Measurements from ENCODE around the gene RAPH1.
"Not testable (repeated sequence)": the region's sequence is repeated elsewhere in the genome, so short reads cannot be mapped to it uniquely, and the experiment has no call there.

Gene RAPH1

GRCh38 chr2:203480623-203481022 is 54.5 kb downstream of the RAPH1 start:
- DNase-seq, result no peak

- no peak for DNase-seq
Measured at GRCh38 chr2:203476881-203477280, 58.2 kb downstream of the RAPH1 start.

DNA sequence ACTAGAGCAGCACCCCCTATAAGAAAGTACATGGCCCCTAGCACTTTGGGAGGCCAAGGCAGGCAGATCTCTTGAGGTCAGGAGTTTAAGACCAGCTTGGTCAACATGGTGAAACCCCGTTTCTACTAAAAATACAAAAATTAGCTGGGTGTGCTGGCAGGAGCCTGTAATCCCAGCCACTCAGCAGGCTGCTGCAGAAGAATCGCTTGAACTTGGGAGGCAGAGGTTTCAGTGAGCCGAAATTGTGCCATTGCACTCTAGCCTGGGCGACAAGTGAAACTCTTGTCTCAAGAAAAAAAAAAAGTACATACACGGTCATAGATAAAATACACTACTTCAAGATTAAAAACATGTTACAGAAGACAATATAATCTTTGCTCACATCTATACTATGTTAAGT is 63.8 kb downstream of the RAPH1 start:
- no peak for DNase-seq

- no peak for DNase-seq
Measured at GRCh38 chr2:203470371-203470770, 64.7 kb downstream of the RAPH1 start.

GRCh38 chr2:203469546-203469945 is 65.6 kb downstream of the RAPH1 start:
- DNase-seq, result no peak

DNA sequence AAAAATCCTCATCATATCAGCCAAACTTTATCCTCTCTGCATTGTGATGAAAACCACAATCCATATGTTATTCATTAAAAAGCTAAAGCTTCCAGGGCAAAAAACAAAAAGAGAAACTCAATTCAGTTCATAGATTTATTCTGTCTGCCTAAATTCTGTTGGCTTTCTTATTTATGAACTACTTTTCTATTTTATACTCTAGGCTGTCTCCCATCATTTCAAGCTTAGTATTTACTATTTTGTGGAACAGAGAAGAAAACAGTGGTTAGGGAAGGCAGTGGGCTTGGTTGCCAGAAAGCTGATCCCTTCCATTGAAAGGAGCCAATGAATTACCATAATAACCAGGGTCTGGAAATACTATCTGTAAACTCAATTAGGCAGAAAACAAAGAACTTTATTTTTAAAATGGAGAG is 71.8 kb downstream of the RAPH1 start:
- no peak for DNase-seq

GRCh38 chr2:203462308-203462707 is 72.8 kb downstream of the RAPH1 start:
- DNase-seq, result no peak

DNA sequence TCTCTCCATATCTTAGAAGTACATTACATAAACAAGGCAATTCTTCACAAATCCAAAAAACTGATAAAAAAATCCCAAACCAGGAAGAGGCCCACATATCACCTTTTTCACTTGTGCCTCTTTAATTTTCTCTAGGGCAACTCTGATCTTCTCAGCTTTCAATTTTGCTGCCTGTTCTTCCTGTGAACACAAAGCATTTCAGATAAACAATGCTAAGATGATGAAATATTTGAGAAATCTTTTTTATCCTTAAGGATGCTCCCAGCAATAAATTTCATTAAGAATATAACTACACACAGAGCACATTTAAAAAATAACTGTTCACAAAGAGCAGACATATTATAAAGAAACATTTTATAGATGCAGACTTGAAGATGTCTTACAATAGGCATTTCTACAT is 73.4 kb downstream of the RAPH1 start:
- no peak for DNase-seq

- DNase-seq, result no peak
Measured at GRCh38 chr2:203455209-203455608, 79.9 kb downstream of the RAPH1 start.

GRCh38 chr2:203453858-203454451 is 81.1 kb downstream of the RAPH1 start:
- no peak for DNase-seq

GRCh38 chr2:203451689-203452088 is 83.4 kb downstream of the RAPH1 start:
- no peak for DNase-seq

- DNase-seq, result no peak
Measured at GRCh38 chr2:203451011-203451410, 84.1 kb downstream of the RAPH1 start.

DNA sequence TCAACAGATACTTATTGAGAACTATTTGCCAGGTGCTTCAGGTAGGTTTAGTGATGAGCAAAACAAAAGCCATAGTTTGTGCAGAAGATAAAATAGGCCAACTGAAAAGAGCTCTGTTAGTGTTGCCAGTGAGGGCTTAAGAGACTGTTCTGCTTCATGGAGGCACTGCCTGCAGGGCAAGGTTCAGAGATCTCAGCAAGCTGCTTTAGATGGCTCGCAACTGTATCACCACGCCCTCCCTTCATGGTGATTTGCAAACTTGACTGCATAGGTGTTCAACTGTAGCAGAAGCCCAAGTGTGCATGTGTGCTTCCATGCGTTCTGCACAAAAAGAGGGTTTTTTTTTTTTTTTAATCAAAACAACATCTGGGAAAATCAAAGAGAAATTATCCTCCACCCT is 84.5 kb downstream of the RAPH1 start:
- no peak for DNase-seq

DNA sequence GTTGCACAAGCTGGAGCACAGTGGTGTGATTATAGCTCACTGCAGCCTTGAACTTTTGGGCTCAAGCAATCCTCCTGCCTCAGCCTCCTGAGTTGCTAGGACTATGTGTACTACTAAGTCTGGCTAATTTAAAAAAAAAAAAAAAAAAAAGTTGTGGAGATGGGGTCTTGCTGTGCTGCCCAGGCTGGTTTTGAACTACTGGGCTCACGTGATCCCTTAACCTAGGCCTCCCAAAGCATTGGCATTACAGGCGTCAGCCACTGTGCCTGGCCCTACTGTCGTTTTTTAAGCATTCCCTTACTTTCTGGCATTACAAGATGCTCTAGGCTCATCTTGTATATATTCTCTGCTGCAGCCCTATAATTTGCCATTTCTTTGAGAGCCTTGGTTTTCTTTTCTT is 88.3 kb downstream of the RAPH1 start:
- DNase-seq, result no peak

GRCh38 chr2:203446071-203446481 is 89.0 kb downstream of the RAPH1 start:
- no peak for DNase-seq

- no peak for DNase-seq
Measured at GRCh38 chr2:203444738-203445137, 90.4 kb downstream of the RAPH1 start.

- DNase-seq, result no peak
Measured at GRCh38 chr2:203442463-203442862, 92.6 kb downstream of the RAPH1 start.

- no peak for DNase-seq
Measured at GRCh38 chr2:203441463-203441862, 93.6 kb downstream of the RAPH1 start.

- no peak for DNase-seq
Measured at GRCh38 chr2:203440671-203441070, 94.4 kb downstream of the RAPH1 start.

GRCh38 chr2:203438528-203438927 is 96.6 kb downstream of the RAPH1 start:
- no peak for DNase-seq

GRCh38 chr2:203437511-203437910 is 97.6 kb downstream of the RAPH1 start:
- DNase-seq, result no peak

GRCh38 chr2:203436496-203436895 is 98.6 kb downstream of the RAPH1 start:
- DNase-seq, result no peak

DNA sequence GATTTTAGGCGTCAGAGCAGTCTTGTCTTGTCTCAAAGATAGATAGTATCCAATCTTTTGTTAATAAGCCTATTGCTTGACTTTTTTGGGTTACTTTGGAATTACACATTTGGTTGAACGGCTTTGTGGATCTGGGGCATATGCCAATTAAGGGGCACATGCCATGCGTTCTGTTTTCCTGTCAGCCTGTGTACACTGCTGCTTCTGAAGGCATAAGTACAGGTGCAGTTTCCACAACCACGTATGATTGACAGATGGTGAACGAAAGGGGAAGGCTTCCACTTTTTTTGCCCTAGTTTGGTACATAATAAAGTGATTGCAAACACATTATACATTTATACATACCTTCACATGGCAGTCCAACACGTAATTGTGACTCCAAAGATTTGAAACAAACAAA is 102.3 kb downstream of the RAPH1 start:
- DNase-seq, result no peak

GRCh38 chr2:203431391-203432185 is 103.5 kb downstream of the RAPH1 start:
- DNase-seq, result no peak

DNA sequence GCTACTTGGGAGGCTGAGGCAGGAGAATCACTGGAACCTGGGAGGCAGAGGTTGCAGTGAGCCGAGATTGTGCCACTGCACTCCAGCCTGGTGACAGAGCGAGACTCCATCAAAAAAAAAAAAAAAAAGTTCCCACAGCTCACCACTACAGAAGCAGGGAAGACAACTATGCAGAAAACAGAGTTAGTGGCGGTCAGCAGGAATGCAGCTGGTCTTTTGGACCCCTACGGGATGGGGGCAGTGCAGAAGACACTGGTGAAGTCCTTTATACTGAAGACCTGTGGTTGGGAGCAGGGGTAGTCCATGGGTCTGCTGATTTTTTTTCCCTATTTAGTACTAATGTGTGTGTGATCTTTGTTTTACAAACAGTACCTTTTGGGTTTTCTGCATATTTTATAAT is 105.5 kb downstream of the RAPH1 start:
- DNase-seq, result not testable (repeated sequence)

Measured in T-helper 9 cell (primary cell).